Mammary epithelial cell (primary cell): Measurements from ENCODE around the gene PTP4A2.

Experiments used
- CTCF ChIP-seq, 2 donors: IDR thresholded peaks in 1 of 2; conservative IDR thresholded peaks in 1 of 2; 2 replicates each; pipeline ENCODE4 v1.5.1; 2011 to 2012; ENCODE audit warnings: inconsistent platforms in 2 of 2, low read length in 2 of 2, mild to moderate bottlenecking in 2 of 2, control low read depth in 1 of 2, low read depth in 1 of 2; ENCODE audit not compliant: insufficient read depth in 1 of 2; ENCODE audit errors: extremely low read depth in 1 of 2
- EZH2 ChIP-seq: IDR thresholded peaks from 2 replicates; pipeline ENCODE4 v1.6.1; 2012; ENCODE audit warnings: low read length, inconsistent platforms, borderline replicate concordance

- no peak for TF ChIP-seq CTCF (conservative IDR thresholded peaks at IDR 0.05 in 1 of 2, IDR thresholded peaks at IDR 0.05 in 1 of 2; ENCODE audit: extremely low read depth in 1 of 2, insufficient read depth in 1 of 2, low read depth in 1 of 2, low read length in 2 of 2)
- no peak for TF ChIP-seq EZH2
Measured at GRCh38 chr1:31880957-31881687, 57.0 kb downstream of the PTP4A2 start.
